ENCODE data around the gene CALML5.

DNA sequence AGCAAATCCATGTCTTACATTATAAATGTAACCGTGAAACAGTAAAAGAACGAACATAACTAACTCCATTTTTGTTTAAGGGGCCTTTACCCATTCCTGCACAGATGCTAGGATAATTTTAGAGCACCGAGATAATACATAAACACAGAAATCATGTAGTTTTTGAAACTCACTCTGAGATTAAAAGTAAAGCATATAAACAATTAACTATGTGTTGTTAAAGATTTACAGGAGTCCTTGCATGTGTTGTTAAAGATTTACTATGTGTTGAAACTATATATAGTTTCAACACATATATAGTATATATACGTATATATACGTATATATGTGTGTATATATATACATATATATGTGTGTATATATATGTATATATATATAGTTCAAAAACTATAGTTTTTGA lies 18.2 kb upstream of the CALML5 start:
- TF ChIP-seq BHLHE40 (IDR thresholded peaks at IDR 0.05; ENCODE audit: low read depth, low read length) (no peak), CEBPB (IDR thresholded peaks at IDR 0.05; ENCODE audit: low read depth, low read length) (no peak)
- TF ChIP-seq, protein P1, sequence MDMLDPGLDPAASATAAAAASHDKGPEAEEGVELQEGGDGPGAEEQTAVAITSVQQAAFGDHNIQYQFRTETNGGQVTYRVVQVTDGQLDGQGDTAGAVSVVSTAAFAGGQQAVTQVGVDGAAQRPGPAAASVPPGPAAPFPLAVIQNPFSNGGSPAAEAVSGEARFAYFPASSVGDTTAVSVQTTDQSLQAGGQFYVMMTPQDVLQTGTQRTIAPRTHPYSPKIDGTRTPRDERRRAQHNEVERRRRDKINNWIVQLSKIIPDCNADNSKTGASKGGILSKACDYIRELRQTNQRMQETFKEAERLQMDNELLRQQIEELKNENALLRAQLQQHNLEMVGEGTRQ (IDR thresholded peaks at IDR 0.05; ENCODE audit: low read depth, low read length), result no peak

Measured in IMR-90 (cell line).